ENCODE data around the gene ZNF426.

- TF ChIP-seq CTCF (conservative IDR thresholded peaks at IDR 0.05; ENCODE audit: low read length) (no peak), EZH2phosphoT487 (IDR thresholded peaks at IDR 0.05; ENCODE audit: borderline replicate concordance) (no peak)
Observed at GRCh38 chr19:9485140-9485539, 53.3 kb downstream of the ZNF426 start.

All from Loucy (cell line).